ENCODE results near the gene ALDH3B2. TPM values are rescaled to one million over a fixed set of nuclear protein-coding genes. Genes with fewer than 3 reads are reported as not detected.

The ALDH3B2 gene
- total and polyA plus RNA-seq, 2 of the 8 experiments (the other 6 are each of a cell fraction or from before 2014, with no cell fraction given) = not detected

DNA sequence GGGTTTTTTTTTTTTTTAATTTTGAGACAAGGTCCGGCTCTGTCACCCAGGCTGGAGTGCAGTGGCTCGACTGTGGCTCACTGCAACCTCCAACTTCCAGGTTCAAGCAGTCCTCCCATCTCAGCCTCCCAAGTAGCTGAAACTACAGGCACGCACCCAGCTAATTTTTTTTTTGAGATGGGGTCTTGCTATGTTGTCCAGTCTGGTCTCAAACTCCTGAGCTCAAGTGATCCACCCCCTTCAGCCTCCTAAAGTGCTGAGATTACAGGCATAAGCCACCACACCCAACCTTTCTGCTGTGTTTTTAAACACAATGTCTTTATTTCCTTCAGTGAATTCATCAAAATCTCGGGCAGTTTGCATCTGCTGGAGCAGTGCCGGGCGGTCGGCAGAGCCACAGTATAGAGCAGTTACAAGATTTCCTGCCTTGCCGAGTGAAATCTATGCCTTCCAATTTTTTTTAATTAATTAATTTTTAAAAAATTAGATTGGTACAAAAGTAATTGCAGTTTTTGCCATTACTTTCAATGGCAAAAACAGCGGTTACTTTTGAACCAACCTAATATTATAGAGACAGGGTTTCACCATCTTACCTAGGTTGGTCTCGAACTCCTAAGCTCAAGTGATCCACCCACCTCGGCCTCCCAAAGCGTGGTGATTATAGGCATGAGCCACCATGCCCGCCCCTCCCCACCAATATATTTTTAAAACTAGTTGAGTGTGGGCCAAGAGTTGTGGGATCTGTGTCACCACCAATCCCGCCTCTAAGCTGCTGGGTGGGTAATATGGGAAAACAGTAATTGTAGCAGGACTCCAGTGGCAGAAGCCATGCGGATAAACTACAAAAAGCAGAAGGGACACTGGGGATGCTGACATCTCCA, 21.2 kb downstream of the ALDH3B2 start:
- WGBS, 2 experiments (ENCODE audit: extremely low coverage in 1 of 2, insufficient coverage in 1 of 2, insufficient read length in 1 of 2, insufficient replicate concordance in 2 of 2, low coverage in 1 of 2, low lambda C conversion rate in 2 of 2, missing lambda C conversion rate in 1 of 2) = 78% methylated on average over 14 of the region's 15 CpGs; no CpG with 5 or more reads in 1 of the 2 experiments
- Histone ChIP-seq H3K79me2 (ENCODE audit: control insufficient read depth in 1 of 2, insufficient read depth in 2 of 2, low read length in 2 of 2) (no peaks in the 10 kb centered on the region), H2BK20ac (ENCODE audit: low read length) (no peak overlapping the region), H4K8ac (ENCODE audit: extremely low read depth, insufficient read depth, low read length) (no peak overlapping the region), H2BK5ac (ENCODE audit: low read depth, low read length) (no peak overlapping the region), H3K27me3 (replicated peaks in 1 of 4; ENCODE audit: control insufficient read depth in 3 of 4, extremely low read depth in 1 of 4, insufficient read depth in 3 of 4, low read length in 3 of 4) (no peaks in the 10 kb centered on the region; a peak in 2 of 7 replicates), H3K4me3 (ENCODE audit: extremely low read depth in 1 of 4, insufficient read depth in 2 of 4, low read depth in 3 of 4, low read length in 4 of 4) (no peak overlapping the region), H3K14ac (ENCODE audit: insufficient read length) (no peak overlapping the region), H3K23ac (ENCODE audit: insufficient read length) (no peak overlapping the region), H2AK5ac (ENCODE audit: low read depth, low read length) (no peak overlapping the region), H3K36me3 (ENCODE audit: control insufficient read depth in 2 of 4, insufficient read depth in 4 of 4, low read length in 3 of 4) (no peaks in the 10 kb centered on the region; a peak in 1 of 8 replicates), H2BK120ac (replicated peaks; ENCODE audit: low read depth, low read length) (no peak overlapping the region), H3K4me2 (ENCODE audit: insufficient read depth in 1 of 2, low read depth in 2 of 2, low read length in 2 of 2) (no peak overlapping the region), H2BK12ac (ENCODE audit: low read depth, low read length) (no peak overlapping the region), H3K79me1 (ENCODE audit: low read depth, low read length) (no peaks in the 10 kb centered on the region), H4K20me1 (replicated peaks in 1 of 2; ENCODE audit: control insufficient read depth in 1 of 2, insufficient read depth in 2 of 2, low read length in 2 of 2) (peaks cover 0 to 5% of the 10 kb centered on the region in 2 experiments), H3K23me2 (ENCODE audit: low read depth, low read length) (peaks cover 3% of the 10 kb centered on the region; the same call in 1 of the 2 replicates), H3K18ac (ENCODE audit: extremely low read depth, low read length) (no peak overlapping the region), H3K4ac (replicated peaks; ENCODE audit: insufficient read length, low read depth, low read length) (no peak overlapping the region), H4K91ac (replicated peaks; ENCODE audit: insufficient read length, low read length) (no peak overlapping the region), H3K56ac (replicated peaks; ENCODE audit: insufficient read length, low read depth, low read length) (no peak overlapping the region), H3K27ac (ENCODE audit: low read depth, low read length) (no peak overlapping the region), H3K9me3 (ENCODE audit: insufficient read depth in 2 of 2, low read depth in 1 of 2, low read length in 1 of 2) (peaks cover 11 to 20% of the 10 kb centered on the region in 2 experiments; a peak in 3 of 4 replicates), H3K4me1 (replicated peaks in 1 of 4; ENCODE audit: control insufficient read depth in 3 of 4, insufficient read depth in 4 of 4, low read length in 3 of 4) (peaks cover 0 to 5% (median 0%) of the 10 kb centered on the region in 4 experiments; a peak in 2 of 7 replicates), H2BK15ac (ENCODE audit: low read length) (no peak overlapping the region), H4K5ac (ENCODE audit: insufficient read length, low read depth, low read length) (no peak overlapping the region), H3K9ac (replicated peaks in 1 of 4; ENCODE audit: extremely low read depth in 1 of 4, low read depth in 3 of 4, low read length in 3 of 4) (no peak overlapping the region), H2AFZ (ENCODE audit: low read length) (no peak overlapping the region)
- DNase-seq (ENCODE audit: low read depth in 1 of 2, low spot score in 2 of 2) = no peak
- POLR2A ChIA-PET (ENCODE audit: partially characterized antibody) = no interaction called here
- no peak for FAIRE-seq
- CTCF ChIA-PET (ENCODE audit: partially characterized antibody) = interaction anchor here (1.0 to 1.8 kb wide), 2 partner anchors 39 to 45 kb away, joined by 3 to 4 read pairs; no protein-coding TSS in a partner anchor
- TF ChIP-seq POLR2AphosphoS5 (IDR thresholded peaks at IDR 0.05; ENCODE audit: low read depth, low read length) (no peak), TAF7 (optimal IDR thresholded peaks at IDR 0.05; ENCODE audit: borderline replicate concordance, low read depth, low read length) (no peak), BCL11A (IDR thresholded peaks at IDR 0.05; ENCODE audit: low read depth in 2 of 2, low read length in 2 of 2) (no peak), SP1 (IDR thresholded peaks at IDR 0.05; ENCODE audit: low read depth, low read length) (no peak), FOSL1 (IDR thresholded peaks at IDR 0.05; ENCODE audit: insufficient read depth, low read depth, low read length) (no peak)

Data from H1 (cell line).